VCaP (cell line): ENCODE results near the gene ADI1.

Source experiments
- H3K27ac ChIP-seq: fragments of 450-650 bp; 2 replicates; pipeline ENCODE4 v1.5.1; 2017
- CTCF ChIP-seq: fragments of 450-650 bp; conservative IDR thresholded peaks from 2 replicates; pipeline ENCODE4 v1.5.1; 2017; ENCODE audit warnings: mild to moderate bottlenecking, moderate library complexity

The ADI1 gene

GRCh38 chr2:3472966-3473365 lies 46.4 kb downstream of the ADI1 start:
- no peak for TF ChIP-seq CTCF
- H3K27ac ChIP-seq: no peak overlapping the region

- H3K27ac ChIP-seq: no peak overlapping the region
- TF ChIP-seq CTCF: no peak
These were observed 47.0 kb downstream of the ADI1 start for GRCh38 chr2:3472296-3472695.

- H3K27ac ChIP-seq: peak overlapping the region; percentile 85
- TF ChIP-seq CTCF: no peak
These were observed 48.2 kb downstream of the ADI1 start for GRCh38 chr2:3470856-3471737.

- no peak for TF ChIP-seq CTCF
- H3K27ac ChIP-seq: peak overlapping the region; percentile 85
These were observed 49.1 kb downstream of the ADI1 start for GRCh38 chr2:3470166-3470651.

- no peak for TF ChIP-seq CTCF
- peak overlapping the region; percentile 85 for H3K27ac ChIP-seq
These were observed 49.8 kb downstream of the ADI1 start for GRCh38 chr2:3469486-3469885.

GRCh38 chr2:3468296-3468988 lies 50.9 kb downstream of the ADI1 start:
- peak overlapping the region; percentile 85 for H3K27ac ChIP-seq
- TF ChIP-seq CTCF: no peak

- no peak for TF ChIP-seq CTCF
- H3K27ac ChIP-seq: no peak overlapping the region
These were observed 51.7 kb downstream of the ADI1 start for GRCh38 chr2:3467654-3468053.
